Parathyroid adenoma (tissue), 2 donors: ENCODE data around the gene DOK1.

ENCODE experiments used
- H2AFZ ChIP-seq: fragments of 300-600 bp; sonication (generic); one replicate; pipeline ENCODE4 v1.7.0; 2017; ENCODE audit warnings: antibody characterized with exemption, mild to moderate bottlenecking
- H3K27ac ChIP-seq: fragments of 300-600 bp; sonication (generic); one replicate; pipeline ENCODE4 v1.7.0; 2017
- H3K27me3 ChIP-seq: fragments of 300-600 bp; sonication (generic); one replicate; pipeline ENCODE4 v1.7.0; 2017; ENCODE audit warnings: low read length; ENCODE audit not compliant: control insufficient read depth, insufficient read depth
- H3K36me3 ChIP-seq: fragments of 300-600 bp; sonication (generic); one replicate; pipeline ENCODE4 v1.7.0; 2017; ENCODE audit warnings: low read length; ENCODE audit not compliant: control insufficient read depth, insufficient read depth
- H3K4me1 ChIP-seq: fragments of 300-600 bp; sonication (generic); one replicate; pipeline ENCODE4 v1.7.0; 2017; ENCODE audit warnings: control low read depth
- H3K4me2 ChIP-seq: fragments of 300-600 bp; sonication (generic); one replicate; pipeline ENCODE4 v1.7.0; 2017; ENCODE audit warnings: low read length
- H3K4me3 ChIP-seq: fragments of 300-600 bp; sonication (generic); one replicate; pipeline ENCODE4 v1.7.0; 2017; ENCODE audit warnings: low read depth, low read length
- H3K79me2 ChIP-seq: fragments of 300-600 bp; sonication (generic); one replicate; pipeline ENCODE4 v1.7.0; 2017; ENCODE audit warnings: control low read depth
- H3K9ac ChIP-seq: fragments of 300-600 bp; sonication (generic); one replicate; pipeline ENCODE4 v1.7.0; 2017; ENCODE audit warnings: mild to moderate bottlenecking
- H3K9me3 ChIP-seq: fragments of 300-600 bp; sonication (generic); one replicate; pipeline ENCODE4 v1.7.0; 2017; ENCODE audit warnings: low read length; ENCODE audit not compliant: control insufficient read depth
- TF ChIP-seq, protein P1 (sequence below): fragments of 300-600 bp; sonication (generic); IDR thresholded peaks from one replicate; pipeline ENCODE4 v1.7.0; 2017; ENCODE audit warnings: antibody characterized with exemption, mild to moderate bottlenecking
- donor health status: primary hyperparathyroidism.

DOK1 gene

DNA sequence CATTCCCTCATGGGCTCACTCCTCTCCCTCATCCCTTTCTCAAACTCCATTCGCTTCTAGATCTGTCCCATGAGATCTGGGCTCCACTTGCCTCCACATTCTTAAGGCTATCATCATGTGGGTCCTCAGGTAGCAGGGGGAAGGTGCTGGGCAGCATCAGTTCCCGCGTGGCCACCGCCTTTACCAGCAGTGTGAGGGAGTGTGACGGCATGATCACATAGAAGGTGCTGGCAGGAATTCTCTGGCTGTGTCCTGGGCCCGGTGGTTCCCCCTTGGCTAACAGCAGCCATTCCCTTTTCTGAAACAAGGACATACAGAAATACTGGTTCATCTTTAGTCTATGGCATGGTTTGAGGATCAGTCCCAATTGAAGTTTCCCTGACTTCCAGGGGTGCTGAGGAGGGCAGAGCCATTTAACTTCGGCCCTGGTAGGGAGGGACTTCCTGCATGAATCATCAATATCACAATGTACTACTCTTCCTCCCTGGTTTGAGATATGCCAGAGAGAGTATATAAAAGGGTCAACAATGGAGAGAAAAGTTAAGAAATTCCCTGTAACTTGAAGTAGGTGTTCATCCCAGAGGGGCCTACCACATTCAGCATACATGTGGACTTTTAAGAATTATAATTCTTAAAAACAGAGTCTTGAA lies 7.7 kb downstream of the DOK1 start:
- Histone ChIP-seq H3K9ac (no peak overlapping the region), H2AFZ (no peak overlapping the region), H3K27me3 (no peaks in the 10 kb centered on the region), H3K79me2 (no peaks in the 10 kb centered on the region), H3K4me3 (no peak overlapping the region), H3K4me2 (no peak overlapping the region), H3K4me1 (no peaks in the 10 kb centered on the region), H3K36me3 (no peaks in the 10 kb centered on the region), H3K9me3 (no peaks in the 10 kb centered on the region), H3K27ac (no peak overlapping the region)
- TF ChIP-seq, protein P1, sequence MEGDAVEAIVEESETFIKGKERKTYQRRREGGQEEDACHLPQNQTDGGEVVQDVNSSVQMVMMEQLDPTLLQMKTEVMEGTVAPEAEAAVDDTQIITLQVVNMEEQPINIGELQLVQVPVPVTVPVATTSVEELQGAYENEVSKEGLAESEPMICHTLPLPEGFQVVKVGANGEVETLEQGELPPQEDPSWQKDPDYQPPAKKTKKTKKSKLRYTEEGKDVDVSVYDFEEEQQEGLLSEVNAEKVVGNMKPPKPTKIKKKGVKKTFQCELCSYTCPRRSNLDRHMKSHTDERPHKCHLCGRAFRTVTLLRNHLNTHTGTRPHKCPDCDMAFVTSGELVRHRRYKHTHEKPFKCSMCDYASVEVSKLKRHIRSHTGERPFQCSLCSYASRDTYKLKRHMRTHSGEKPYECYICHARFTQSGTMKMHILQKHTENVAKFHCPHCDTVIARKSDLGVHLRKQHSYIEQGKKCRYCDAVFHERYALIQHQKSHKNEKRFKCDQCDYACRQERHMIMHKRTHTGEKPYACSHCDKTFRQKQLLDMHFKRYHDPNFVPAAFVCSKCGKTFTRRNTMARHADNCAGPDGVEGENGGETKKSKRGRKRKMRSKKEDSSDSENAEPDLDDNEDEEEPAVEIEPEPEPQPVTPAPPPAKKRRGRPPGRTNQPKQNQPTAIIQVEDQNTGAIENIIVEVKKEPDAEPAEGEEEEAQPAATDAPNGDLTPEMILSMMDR = no peak

DNA sequence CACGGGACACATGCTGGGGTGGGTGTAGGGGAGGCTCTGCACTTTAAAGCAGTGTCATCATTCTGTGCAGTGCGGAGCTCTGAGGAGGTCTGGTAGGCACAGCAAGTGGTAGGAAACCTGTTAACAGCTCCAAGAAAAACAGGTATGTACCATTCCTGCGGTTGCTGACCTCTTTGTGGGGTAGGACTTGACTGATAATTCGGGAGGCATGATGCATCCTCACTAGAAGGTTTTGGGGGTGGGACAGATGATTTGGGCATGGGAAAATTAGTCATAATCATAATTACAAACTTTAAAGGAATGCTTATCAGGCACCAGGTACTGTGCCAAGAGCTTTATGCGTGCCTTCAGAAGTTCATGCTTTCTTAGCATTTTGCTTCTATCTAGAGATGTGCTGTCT lies 9.7 kb downstream of the DOK1 start:
- no peak overlapping the region for H2AFZ ChIP-seq
- H3K4me1 ChIP-seq = no peaks in the 10 kb centered on the region
- H3K79me2 ChIP-seq = no peaks in the 10 kb centered on the region
- TF ChIP-seq, protein P1 = no peak
- no peaks in the 10 kb centered on the region for H3K27me3 ChIP-seq
- no peak overlapping the region for H3K4me2 ChIP-seq
- H3K9ac ChIP-seq = no peak overlapping the region
- no peak overlapping the region for H3K27ac ChIP-seq
- no peak overlapping the region for H3K4me3 ChIP-seq
- H3K9me3 ChIP-seq = no peaks in the 10 kb centered on the region
- H3K36me3 ChIP-seq = no peaks in the 10 kb centered on the region

DNA sequence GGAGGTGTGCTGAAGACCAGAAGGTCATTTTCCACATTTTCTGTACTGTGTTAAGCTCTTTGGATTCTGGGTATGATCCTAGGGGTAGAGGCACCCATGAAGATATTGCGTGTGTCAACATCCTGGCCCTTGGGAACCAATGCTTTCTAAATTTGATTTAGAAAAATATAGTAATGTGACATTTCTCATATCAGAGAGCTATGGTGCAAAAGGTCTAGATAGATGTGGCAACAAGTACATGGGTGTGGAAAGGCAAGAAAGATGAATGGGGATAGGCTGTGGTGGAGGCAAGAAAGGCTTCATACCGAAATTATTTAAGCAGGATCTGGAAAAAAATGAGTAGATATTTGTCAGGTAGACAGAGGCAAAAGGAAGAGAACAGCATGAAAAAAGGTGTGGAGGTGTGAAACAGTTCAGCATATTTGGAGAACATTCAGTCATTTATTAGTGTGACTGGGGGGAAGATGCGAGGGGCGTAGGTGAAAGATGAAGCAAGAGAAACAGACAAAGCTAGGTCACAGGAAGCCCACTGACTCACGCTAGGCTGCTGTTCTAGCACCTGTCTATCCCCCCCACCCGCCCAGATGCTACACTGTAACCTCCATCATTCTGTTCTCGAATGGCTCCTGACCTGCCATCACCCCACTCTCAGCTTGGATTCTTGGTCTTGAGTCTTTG lies 11.7 kb downstream of the DOK1 start:
- H3K4me1 ChIP-seq = no peaks in the 10 kb centered on the region
- H3K9ac ChIP-seq = no peak overlapping the region
- H3K27ac ChIP-seq = no peak overlapping the region
- H3K36me3 ChIP-seq = no peaks in the 10 kb centered on the region
- H3K9me3 ChIP-seq = no peaks in the 10 kb centered on the region
- TF ChIP-seq, protein P1 = no peak
- no peaks in the 10 kb centered on the region for H3K79me2 ChIP-seq
- H3K4me2 ChIP-seq = no peak overlapping the region
- H3K4me3 ChIP-seq = no peak overlapping the region
- H3K27me3 ChIP-seq = no peaks in the 10 kb centered on the region
- H2AFZ ChIP-seq = no peak overlapping the region

DNA sequence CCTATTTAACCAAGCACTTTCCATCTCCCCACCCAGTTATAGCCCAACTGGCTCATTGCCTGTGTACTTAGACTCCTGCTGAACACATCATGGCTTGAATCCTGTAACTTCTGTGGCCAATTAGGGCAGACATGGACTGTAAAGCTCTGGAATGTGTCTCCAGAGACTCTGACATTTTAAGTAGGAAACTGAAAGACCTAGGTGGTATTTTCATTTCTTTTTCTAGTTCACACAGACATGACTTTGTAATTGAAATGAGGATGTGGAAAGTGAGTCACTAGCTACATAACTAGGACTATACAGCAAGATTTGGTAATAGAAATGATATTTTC lies 12.2 kb downstream of the DOK1 start:
- no peak overlapping the region for H3K27ac ChIP-seq
- H3K79me2 ChIP-seq = no peaks in the 10 kb centered on the region
- H2AFZ ChIP-seq = no peak overlapping the region
- no peak overlapping the region for H3K4me2 ChIP-seq
- no peaks in the 10 kb centered on the region for H3K27me3 ChIP-seq
- no peak overlapping the region for H3K4me3 ChIP-seq
- H3K9ac ChIP-seq = no peak overlapping the region
- no peaks in the 10 kb centered on the region for H3K9me3 ChIP-seq
- H3K4me1 ChIP-seq = no peaks in the 10 kb centered on the region
- H3K36me3 ChIP-seq = no peaks in the 10 kb centered on the region
- TF ChIP-seq, protein P1 = no peak

DNA sequence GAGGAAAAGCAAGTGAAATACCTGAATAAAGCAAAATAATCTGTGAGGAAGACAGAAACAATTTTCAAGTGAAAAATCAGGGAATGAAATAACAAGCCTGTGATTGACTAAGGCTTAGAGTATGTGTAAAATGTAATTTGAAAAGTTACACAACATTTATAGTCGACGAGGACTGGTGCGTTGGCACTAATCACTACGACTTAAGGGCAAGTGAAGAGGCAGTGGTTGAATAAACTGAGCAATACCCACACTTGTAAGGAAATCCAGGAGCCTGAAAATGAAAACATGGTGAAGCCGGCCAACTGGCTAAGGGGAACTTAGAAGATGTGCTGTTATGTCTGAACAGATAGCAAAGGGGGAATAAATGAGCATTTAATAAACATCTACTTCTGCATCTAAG lies 13.4 kb downstream of the DOK1 start:
- H3K79me2 ChIP-seq = no peaks in the 10 kb centered on the region
- TF ChIP-seq, protein P1 = no peak
- H3K4me1 ChIP-seq = no peaks in the 10 kb centered on the region
- H2AFZ ChIP-seq = no peak overlapping the region
- H3K9me3 ChIP-seq = no peaks in the 10 kb centered on the region
- H3K27ac ChIP-seq = no peak overlapping the region
- no peak overlapping the region for H3K4me2 ChIP-seq
- no peaks in the 10 kb centered on the region for H3K27me3 ChIP-seq
- no peak overlapping the region for H3K9ac ChIP-seq
- no peaks in the 10 kb centered on the region for H3K36me3 ChIP-seq
- H3K4me3 ChIP-seq = no peak overlapping the region
